GM12864 (cell line): Measurements from ENCODE around the gene STK33.

Source experiments
- DNase-seq: peaks from one replicate; pipeline ENCODE4 v3.0.0-alpha.2; 2011; ENCODE audit warnings: low read depth
- H3K4me3 ChIP-seq: 2 replicates; pipeline ENCODE4 v1.5.1; 2011; ENCODE audit warnings: mild to moderate bottlenecking, low read depth, low read length, control low read depth
- TF ChIP-seq, protein P1 (sequence below): IDR thresholded peaks from 2 replicates; pipeline ENCODE4 v1.5.1; 2011; ENCODE audit warnings: low read depth, mild to moderate bottlenecking, moderate library complexity, low read length, control low read depth, inconsistent platforms; ENCODE audit errors: missing control alignments

STK33 gene

DNA sequence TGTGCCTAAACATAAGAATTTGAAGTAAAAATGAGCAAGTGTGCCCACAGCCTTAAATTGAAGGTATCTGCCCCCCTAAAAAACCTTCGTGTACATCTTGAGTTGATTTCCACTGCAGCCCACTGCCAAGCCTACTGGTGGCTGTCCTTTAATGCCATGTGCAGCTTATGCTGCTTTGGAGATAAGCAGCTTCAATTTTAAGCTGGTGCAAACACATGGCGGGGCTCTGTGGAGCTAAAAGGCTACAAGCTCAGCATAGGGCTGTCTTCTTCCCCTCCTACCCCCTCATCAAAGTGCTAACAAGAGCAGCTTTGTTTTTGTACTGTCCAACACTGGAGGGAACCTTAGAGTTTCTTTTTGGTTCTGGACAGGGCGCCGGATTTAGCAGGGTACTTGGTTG is 201.9 kb downstream of the STK33 start:
- TF ChIP-seq, protein P1, sequence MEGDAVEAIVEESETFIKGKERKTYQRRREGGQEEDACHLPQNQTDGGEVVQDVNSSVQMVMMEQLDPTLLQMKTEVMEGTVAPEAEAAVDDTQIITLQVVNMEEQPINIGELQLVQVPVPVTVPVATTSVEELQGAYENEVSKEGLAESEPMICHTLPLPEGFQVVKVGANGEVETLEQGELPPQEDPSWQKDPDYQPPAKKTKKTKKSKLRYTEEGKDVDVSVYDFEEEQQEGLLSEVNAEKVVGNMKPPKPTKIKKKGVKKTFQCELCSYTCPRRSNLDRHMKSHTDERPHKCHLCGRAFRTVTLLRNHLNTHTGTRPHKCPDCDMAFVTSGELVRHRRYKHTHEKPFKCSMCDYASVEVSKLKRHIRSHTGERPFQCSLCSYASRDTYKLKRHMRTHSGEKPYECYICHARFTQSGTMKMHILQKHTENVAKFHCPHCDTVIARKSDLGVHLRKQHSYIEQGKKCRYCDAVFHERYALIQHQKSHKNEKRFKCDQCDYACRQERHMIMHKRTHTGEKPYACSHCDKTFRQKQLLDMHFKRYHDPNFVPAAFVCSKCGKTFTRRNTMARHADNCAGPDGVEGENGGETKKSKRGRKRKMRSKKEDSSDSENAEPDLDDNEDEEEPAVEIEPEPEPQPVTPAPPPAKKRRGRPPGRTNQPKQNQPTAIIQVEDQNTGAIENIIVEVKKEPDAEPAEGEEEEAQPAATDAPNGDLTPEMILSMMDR: no peak
- DNase-seq: no peak
- H3K4me3 ChIP-seq: no peak overlapping the region

DNA sequence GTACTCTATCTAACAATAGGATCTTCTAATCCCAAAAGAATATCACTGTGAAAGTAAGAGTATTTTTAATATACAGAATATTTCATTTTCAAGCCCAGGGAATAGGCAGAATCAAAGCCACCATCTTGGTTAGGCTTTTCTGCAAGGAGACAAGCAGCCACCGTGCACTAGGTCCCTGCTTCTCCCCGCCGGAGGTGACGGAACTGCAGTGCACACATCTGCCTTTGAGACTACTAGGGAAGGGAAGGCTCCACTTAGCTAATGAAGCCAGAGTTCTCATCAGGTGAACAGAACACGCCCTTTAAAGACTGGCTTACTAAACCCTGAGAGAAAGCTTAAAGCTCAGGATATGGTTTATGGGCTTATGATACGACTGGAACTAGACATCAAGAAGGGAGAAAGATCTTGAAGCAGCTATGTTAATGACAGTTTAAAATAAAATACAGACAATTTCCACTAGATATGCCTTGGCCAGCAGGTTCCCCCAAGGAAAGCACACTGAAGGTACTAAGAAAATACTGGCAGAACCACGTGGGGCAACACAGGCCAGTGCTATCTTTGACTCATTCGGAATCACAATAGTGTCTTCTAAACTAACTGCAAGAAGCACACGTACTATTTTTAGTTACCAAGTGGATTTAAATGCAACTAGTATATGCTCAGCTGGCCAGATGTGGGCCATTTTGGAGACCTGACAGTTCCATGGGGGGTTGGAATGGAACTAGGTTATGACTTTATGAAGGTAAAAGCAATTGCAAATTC is 203.0 kb downstream of the STK33 start:
- no peak overlapping the region for H3K4me3 ChIP-seq
- TF ChIP-seq, protein P1: no peak
- no peak for DNase-seq

DNA sequence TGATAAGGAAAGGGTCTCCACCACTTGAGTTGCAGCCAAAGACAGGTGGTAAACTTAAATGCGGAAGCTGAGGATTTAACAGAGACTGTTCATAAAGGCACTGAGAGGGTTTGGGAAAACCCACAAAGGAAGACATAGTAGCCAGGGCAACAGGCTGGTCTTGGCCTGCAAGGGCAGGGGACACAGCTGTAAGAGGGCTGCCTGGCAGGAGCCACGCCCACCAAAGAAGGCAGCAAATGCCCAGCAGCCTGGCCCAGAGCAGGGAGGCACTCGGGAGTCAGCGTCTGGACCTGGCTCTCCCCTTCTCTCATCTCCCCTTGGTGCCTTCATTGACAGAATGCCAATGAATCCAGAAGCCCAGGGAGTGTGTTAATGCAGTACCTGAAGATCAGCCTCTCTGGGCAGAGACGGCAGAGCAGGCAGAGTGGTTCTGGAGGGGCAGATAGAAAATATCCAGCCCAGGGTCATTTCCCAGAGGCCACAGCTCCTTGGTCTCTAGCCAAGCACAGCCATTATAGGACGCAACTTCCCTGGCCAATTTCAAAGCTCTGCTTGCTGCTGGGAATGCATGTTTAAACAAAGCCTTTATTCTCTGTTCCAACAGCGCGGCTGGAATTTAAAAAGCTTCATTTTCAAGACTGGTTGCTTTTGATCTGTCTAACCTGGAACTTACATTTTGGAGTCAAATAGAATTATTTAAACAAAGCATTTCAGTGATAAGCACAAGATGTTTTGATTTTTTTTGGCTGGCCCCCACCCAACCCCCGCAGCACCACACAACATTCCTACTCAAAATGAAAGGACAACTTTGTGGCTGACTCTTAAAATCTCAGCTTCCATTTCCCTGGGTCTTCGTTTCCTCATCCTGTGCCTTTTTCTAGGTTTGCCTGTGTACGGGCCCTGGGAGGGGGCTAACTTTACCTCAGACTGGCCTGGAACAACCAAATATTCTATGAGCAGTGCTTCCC is 204.7 kb downstream of the STK33 start:
- TF ChIP-seq, protein P1: no peak
- no peak overlapping the region for H3K4me3 ChIP-seq
- no peak for DNase-seq

DNA sequence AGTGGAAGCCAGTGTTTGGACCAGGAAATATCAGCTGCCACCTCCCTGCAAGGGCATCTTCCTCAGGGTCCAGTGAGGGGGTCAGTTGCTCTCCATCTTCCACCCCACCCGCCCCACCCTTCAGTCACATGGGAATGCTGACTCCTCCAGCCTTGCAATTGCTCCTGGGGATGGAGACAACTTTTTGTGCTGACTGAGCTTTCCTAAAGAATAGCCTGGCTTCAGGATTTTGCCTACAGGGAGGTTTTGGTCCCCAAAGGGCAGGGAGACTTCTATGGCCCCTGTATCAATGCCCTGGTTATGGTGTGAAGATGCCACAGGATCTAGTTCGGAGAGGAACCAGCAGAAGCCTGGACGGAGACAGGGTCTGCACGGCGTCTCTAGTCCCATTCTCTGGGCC is 206.3 kb downstream of the STK33 start:
- H3K4me3 ChIP-seq: no peak overlapping the region
- TF ChIP-seq, protein P1: no peak
- no peak for DNase-seq

DNA sequence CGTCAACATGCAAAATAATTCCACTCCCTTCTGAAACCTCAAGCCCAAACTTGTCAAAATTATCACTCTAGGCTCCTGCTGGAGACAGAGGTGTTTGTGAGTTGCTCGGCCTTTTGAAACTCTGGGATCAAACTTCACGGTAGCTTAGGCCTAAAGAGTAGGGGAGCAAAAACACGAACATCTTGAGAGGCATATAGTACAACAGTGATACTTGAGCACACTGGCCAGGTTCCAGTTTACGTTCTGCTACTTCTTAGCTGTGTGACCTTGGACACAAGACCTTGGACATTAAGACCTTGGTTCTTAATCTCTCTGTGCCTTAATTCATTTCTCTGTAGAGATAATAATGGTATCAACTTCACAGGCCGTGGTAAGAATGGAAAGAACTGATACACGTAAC is 206.9 kb downstream of the STK33 start:
- DNase-seq: no peak
- TF ChIP-seq, protein P1: no peak

DNA sequence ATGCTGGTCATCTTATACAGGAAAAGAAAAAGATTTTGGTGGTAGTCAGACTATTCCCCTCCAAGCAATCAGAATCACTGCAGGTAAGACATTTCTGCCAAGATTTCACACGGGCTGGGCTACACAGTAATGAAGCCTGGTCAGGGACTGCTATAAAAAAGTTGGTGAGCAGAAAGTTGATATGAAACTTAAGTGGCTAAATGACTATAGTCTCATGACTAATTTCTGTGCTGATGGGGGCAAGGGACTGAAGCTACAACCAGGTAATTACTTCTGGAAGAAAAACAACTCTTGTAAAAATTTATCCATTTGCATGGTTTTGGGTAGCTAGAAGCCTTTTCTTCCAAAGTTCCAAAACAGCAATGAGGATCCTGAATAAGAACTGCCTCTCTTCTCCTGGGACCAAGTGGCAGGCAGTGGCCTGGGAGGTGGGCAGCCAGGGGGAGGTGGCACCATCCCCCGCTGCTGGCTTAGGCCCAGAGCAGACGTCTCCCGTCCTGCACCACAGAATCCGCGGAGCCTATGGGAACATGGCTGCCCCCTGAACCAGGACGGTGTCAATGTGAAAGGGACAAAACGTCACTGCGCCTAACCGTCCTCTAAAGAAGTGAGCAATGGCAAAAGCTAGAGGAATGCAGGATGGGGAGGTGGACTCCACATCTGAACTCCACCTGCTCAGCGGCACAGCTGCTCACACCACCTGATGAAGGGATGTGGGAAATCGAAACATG is 207.7 kb downstream of the STK33 start:
- H3K4me3 ChIP-seq: no peak overlapping the region
- DNase-seq: peak; percentile 4
- TF ChIP-seq, protein P1: no peak

More for the DNA sequence above, 206.9 kb downstream of the STK33 start:
- no peak overlapping the region for H3K4me3 ChIP-seq
